BJ (cell line): Measurements from ENCODE around the gene RAB27A. TPM values are rescaled to one million over a fixed set of nuclear protein-coding genes. Genes with fewer than 3 reads are reported as not detected.

Experiments
- CTCF ChIA-PET: fragments of 350-600 bp; formaldehyde crosslinking; extraction: SDS; loops from one replicate; lab custom pipeline; 2021; ENCODE audit warnings: antibody characterized with exemption, inconsistent platforms; lab: Yijun Ruan, JAX
- POLR2A ChIA-PET: fragments of 300-600 bp; sonication (Branson Sonifier 250); formaldehyde crosslinking; extraction: SDS; loops from one replicate; lab custom pipeline; 2021; ENCODE audit warnings: antibody characterized with exemption; lab: Charles Lee
- DNase-seq: peaks from one replicate; pipeline ENCODE4 v3.0.0-alpha.2; 2011; ENCODE audit warnings: low read depth
- H3K27me3 ChIP-seq: 2 replicates; pipeline ENCODE4 v1.6.0; 2011; ENCODE audit warnings: low read length; ENCODE audit not compliant: control insufficient read depth, insufficient read depth
- H3K36me3 ChIP-seq: 2 replicates; pipeline ENCODE4 v1.5.1; 2011; ENCODE audit warnings: low read length; ENCODE audit not compliant: control insufficient read depth, insufficient read depth
- H3K4me3 ChIP-seq: 2 replicates; pipeline ENCODE4 v1.5.1; 2011; ENCODE audit warnings: low read depth, mild to moderate bottlenecking, control low read depth, low read length
- CTCF ChIP-seq: IDR thresholded peaks from 2 replicates; pipeline ENCODE4 v1.5.1; 2011; ENCODE audit warnings: low read depth, mild to moderate bottlenecking, control low read depth, inconsistent platforms, low read length, moderate library complexity; ENCODE audit not compliant: insufficient read depth
- polyA plus RNA-seq: library from polyadenylated mRNA; depleted of rRNA; stranded (reverse); fragments of >200 nt; gene quantifications from 2 replicates; pipeline ENCODE4 v1.2.3, GENCODE V29; 2011

RAB27A gene
- polyA plus RNA-seq, 1 experiment = 12.1 TPM

- no peak overlapping the region for H3K4me3 ChIP-seq
- ChIA-PET POLR2A (interaction anchor here (0.6 kb wide), 2 partner anchors 97 to 984 kb away, joined by 3 to 4 read pairs; partner anchors contain the start of genes PIGB and PIGBOS1), CTCF (interaction anchor here (1.0 to 6.3 kb wide), 5 partner anchors 15 to 218 kb away, joined by 3 to 61 read pairs (median 4); no protein-coding TSS in a partner anchor)
- H3K36me3 ChIP-seq = no peaks in the 10 kb centered on the region
- no peaks in the 10 kb centered on the region for H3K27me3 ChIP-seq
- TF ChIP-seq CTCF = no peak
- DNase-seq = peak; percentile 77
These were observed 68.3 kb downstream of the RAB27A start for GRCh38 chr15:55221090-55222011.

- Histone ChIP-seq H3K4me3 (no peak overlapping the region), H3K36me3 (no peaks in the 10 kb centered on the region), H3K27me3 (no peaks in the 10 kb centered on the region)
- TF ChIP-seq CTCF = no peak
- ChIA-PET POLR2A (interaction anchor here (0.6 kb wide), 2 partner anchors 98 to 985 kb away, joined by 3 to 4 read pairs; partner anchors contain the start of genes PIGB and PIGBOS1), CTCF (interaction anchor here (1.0 to 6.3 kb wide), 4 partner anchors 50 to 219 kb away, joined by 3 to 61 read pairs (median 4); no protein-coding TSS in a partner anchor)
- DNase-seq = no peak
These were observed 69.0 kb downstream of the RAB27A start for GRCh38 chr15:55220606-55221005.

GRCh38 chr15:55218056-55218455 is 71.6 kb downstream of the RAB27A start:
- H3K4me3 ChIP-seq = no peak overlapping the region
- POLR2A ChIA-PET = no interaction called here
- TF ChIP-seq CTCF = no peak
- no peaks in the 10 kb centered on the region for H3K27me3 ChIP-seq
- CTCF ChIA-PET = interaction anchor here (0.6 to 6.3 kb wide), 8 partner anchors 10 to 221 kb away, joined by 3 to 61 read pairs (median 7); partner anchors contain the start of gene RSL24D1
- no peaks in the 10 kb centered on the region for H3K36me3 ChIP-seq
- no peak for DNase-seq

GRCh38 chr15:55204464-55204863 is 85.1 kb downstream of the RAB27A start:
- H3K36me3 ChIP-seq = no peaks in the 10 kb centered on the region
- no peak overlapping the region for H3K4me3 ChIP-seq
- CTCF ChIA-PET = no interaction called here
- no peaks in the 10 kb centered on the region for H3K27me3 ChIP-seq
- no peak for DNase-seq
- POLR2A ChIA-PET = no interaction called here
- TF ChIP-seq CTCF = no peak

- H3K4me3 ChIP-seq = no peak overlapping the region
- no peak for TF ChIP-seq CTCF
- DNase-seq = no peak
- no peaks in the 10 kb centered on the region for H3K27me3 ChIP-seq
- CTCF ChIA-PET = interaction anchor here (0.7 kb wide), 1 partner anchor 562 kb away, joined by 3 read pairs; no protein-coding TSS in a partner anchor
- no peaks in the 10 kb centered on the region for H3K36me3 ChIP-seq
- POLR2A ChIA-PET = no interaction called here
These were observed 87.4 kb downstream of the RAB27A start for GRCh38 chr15:55202206-55202605.
